GF-D8 (cell line): ENCODE results near the gene THBS3.
"Not testable (repeated sequence)": the region's sequence is repeated elsewhere in the genome, so short reads cannot be mapped to it uniquely, and the experiment has no call there.

ENCODE experiments used
- DNase-seq: peaks from one replicate; lab custom pipeline; 2025; lab: John Stamatoyannopoulos, UW

THBS3 gene

DNA sequence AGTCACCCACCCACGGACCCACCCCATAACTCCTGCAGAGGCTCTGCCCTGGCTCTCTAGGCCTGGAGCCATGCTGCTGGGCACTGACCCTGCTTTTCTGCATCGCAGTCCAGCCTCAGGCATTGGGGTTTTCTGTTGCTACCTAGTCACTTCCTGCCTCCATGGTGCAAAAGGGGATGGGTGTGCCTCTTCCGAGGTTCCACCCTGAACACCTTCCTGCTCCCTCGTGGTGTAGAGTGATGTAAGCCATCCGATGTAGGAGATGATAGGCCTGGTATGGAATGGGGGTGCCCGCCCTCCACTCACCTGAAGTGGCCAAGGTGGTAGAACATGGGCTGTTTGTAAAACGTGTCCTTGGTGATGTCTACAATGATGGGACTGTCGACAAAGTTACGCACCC is 27.7 kb upstream of the THBS3 start:
- DNase-seq = not testable (repeated sequence)

DNA sequence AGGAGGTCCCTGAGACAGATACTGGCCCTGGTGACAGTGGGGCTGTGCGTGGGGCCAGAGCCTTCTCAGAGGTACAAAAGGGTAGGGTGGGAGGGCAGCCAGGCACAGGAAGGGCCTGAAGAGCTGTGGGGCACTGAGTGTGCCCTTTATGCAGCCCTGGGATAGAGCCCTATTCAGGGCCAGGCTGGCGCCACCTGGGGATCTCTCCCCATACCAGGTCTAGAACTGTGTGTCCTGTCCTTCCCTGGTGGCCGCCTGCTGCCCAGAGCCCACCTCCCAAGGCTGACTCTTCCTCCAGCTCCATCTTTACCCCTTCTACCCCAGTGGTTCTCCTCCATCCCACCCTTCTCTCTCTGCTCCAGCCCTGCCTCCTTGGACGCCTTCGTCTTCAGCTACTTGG is 25.8 kb upstream of the THBS3 start:
- DNase-seq = not testable (repeated sequence)

DNA sequence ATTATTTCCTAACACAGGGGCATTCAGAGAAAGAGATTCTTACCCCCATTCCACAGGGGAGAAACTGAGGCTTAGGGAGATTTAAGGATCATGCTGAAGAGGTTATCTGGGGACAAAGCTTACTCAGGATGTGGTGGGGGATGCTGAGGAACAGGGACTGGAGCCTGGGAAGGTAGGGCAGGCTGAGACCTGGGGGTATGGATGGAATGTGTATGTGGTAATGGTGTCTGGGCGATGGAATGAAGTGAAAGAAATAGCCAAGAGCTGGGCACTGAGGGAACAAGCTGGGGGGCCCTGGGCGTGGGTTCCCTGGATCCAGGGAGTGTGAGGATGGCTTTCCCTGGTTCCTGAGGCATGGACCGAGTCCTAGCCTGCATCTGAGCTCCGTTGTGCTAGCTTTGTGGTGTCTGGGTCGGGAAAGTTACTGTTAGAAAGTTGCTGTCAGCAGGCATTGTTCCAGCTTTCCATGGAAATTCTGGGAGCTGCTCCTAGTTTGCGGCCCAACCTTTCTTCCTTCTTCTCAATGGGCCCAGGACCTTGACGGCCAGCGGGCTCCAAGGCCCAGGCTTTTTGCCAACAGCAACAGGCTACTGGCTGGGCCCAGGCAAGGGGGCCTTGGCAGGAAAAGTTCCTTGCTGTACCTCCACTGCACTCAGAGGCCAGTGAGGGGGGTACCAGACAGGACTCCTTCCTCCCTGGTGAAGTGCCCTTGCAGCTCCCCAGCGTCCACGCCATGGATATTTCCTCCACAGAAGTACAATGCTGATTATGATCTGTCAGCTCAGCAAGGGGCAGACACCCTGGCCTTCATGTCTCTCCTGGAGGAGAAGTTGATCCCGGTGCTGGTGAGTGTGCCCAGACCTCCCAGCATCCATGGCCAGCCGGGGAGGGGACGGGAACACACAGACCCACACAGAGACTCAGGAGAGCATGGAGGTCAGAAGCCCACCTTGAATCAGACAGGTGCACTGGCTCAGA is 24.6 kb upstream of the THBS3 start:
- DNase-seq = not testable (repeated sequence)

DNA sequence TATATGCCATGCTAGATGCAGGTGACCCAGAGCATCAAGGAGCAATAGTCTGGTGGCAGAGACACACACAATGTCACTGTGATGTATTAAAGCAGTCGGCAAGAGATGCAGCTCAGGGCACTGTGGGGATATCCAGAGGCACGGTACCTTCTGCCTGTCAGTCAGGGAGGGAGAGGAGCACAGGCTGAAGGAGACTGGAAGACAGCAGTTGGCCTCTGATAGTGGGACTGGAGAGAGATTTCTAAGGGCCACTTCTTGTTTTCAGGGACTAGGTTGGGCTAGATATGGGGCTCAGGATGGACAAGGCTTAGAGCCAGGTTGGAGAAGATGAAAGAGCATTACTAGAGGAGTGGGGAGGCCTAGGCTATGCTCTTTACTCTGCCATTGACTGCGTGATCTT is 23.6 kb upstream of the THBS3 start:
- DNase-seq = not testable (repeated sequence)

DNA sequence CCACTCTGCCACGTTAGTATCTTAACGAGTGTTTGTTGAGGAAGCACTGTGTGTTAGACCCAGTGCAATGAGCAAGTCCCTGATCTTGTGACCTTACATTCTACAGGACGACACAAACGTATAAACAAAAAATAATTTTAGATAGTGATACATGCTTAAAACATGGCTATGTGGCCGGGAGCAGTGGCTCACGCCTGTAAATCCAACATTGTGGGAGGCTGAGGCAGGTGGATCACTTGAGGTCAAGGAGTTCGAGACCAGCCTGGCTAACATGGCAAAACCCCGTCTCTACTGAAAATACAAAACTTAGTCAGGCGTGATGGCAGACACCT is 20.4 kb upstream of the THBS3 start:
- DNase-seq = no peak

DNA sequence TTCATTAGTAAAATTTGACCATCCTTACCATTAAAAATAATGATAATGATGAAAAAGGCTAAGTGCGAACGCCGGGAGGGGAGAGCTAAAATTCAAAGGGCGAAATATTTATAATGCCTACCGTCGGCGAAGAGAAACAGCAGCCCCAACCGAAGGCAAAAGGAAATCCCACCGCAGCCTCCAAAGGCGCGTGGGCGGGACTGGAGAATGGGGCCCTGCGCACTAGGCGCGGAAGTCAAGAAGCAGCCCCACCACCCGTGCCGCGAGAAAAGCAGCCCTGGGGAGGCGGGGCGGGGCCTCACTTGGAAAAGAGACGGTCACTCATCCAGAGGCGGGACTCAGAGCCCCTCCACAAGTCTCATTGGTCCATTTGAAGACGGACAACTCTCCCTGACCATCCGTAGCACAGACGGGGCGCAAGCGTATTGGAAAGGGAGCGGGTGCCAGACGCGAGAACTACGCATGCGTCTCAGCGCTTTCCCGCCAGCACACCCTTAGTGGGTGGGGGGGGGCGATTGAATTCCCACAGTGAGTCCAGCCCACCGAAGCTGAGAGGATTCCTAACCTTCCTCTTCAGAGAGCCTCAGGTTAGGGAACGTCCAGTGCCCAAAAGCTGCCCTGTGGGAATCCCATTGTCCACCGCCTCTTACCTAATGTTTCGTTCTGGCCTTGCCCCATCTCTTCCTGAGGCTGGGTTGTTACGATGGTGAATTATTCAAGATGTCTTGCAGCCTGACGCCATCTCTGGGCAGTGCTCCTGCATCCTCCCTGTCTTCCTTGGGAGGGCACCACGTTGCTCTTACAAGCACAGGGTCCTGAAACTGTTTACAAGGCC is 19.8 kb upstream of the THBS3 start:
- peak; percentile 98 for DNase-seq

DNA sequence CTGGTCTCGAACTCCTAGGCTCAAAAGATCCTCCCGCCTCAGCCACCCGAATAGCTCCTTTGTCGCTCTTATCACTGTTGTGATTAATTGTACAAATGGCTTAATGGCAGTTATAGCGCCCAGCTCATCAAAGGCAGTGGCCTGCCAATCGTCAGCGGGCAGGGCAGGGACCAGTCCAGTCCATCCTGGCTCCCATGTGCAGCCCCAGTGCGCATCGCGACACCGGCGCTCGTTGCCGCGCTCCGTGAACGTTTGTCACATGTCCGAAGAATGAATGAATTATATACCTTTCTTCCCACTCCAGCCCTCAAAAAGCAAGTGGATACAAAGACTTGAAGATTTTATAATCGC is 19.2 kb upstream of the THBS3 start:
- no peak for DNase-seq

DNA sequence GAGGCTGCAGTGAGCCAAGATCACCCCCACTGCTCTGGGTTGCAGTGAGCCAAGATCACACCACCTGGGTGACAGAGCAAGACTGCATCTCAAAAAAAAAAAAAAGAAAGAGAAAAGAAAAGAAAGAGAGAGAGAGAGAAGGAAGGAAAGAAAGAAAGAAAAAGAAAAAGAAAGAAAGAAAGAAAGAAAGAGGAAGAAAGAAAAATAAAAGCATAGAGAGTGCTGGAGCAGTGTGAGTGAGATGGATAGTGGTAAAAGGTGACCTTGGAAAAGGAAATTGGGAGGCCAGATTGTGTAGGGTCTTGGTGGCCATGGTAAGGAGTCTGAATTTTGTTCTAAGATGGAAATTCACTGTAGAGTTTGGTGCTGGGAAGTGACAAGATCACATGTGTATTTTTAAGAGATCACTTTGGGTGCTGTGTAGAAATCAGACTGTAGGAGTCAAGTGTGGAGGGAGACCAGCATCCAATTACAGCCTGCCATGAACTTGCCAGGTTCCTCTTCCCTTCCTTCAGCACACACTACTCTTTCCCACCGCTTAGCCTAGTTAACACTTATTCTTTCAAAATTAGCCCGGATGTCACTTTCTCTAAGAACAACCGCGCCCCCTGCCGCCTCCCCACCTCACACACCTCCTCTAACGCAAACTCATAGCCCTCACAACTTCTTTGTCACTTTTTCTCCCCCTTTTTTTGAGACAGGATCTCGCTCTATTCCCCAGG is 18.7 kb upstream of the THBS3 start:
- peak; percentile 88 for DNase-seq

DNA sequence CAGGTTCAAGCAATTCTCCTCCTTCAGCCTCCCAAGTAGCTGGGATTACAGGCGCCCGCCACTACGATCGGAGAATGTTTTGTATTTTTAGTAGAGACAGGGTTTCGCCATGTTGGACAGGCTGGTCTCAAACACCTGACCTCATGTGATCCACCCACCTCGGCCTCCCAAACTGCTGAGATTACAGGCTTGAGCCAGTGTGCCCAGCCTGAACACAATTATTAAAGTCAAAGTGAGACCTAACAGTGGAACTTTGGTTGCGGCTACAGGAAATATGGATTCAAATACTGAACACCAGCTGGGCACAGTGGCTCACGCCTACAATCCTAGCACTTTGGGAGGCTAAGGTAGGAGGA is 17.7 kb upstream of the THBS3 start:
- not testable (repeated sequence) for DNase-seq

DNA sequence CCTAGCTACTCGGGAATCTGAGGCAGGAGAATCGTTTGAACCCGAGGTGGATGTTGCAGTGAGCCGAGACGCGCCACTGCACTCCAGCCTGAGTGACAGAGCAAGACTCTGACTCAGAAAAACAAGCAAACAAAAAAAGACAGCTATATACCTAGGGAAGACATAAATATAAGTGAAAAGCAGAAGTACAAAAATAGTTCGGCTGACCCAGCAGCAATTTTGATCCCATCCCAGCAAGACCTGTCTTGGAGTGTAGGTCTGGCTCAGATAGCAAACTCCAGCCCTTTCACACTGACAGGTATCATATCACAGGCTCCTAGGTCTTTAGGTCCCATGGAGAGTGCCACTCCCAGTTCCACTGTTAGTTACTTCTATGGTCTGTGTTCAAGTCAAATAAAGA is 15.3 kb upstream of the THBS3 start:
- DNase-seq = no peak

DNA sequence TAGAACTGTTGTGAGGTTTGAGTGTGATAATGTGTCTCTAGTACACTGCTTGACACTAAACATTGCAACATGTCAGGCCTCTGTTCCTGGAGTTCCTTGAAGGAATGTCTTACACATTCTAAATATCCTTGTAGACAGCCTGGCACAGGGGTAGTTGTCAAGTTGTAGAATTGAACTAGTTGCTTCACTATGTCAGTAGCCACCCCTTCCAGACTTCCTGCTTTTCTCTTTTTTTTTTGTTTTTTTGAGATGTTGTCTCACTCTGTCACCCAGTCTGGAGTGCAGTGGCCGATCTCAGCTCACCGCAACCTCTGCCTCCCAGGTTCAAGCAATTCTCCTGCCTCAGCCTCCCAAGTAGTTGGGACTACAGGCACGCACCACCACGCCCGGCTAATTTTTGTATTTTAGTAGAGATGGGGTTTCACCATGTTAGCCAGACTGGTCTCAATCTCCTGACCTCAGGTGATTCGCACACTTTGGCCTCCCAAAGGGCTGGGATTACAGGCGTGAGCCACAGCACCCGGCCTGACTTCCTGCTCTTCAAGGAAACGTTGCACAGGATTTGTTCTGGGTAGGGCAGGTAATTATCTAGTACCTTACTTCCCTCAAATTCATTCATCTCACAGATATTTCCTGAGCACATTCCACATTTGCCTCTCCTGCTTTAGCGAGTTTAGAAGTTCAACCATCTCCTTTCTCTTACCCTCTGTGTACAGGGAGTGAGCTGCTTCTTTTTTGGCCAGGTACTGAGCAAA is 12.7 kb upstream of the THBS3 start:
- DNase-seq = not testable (repeated sequence)

DNA sequence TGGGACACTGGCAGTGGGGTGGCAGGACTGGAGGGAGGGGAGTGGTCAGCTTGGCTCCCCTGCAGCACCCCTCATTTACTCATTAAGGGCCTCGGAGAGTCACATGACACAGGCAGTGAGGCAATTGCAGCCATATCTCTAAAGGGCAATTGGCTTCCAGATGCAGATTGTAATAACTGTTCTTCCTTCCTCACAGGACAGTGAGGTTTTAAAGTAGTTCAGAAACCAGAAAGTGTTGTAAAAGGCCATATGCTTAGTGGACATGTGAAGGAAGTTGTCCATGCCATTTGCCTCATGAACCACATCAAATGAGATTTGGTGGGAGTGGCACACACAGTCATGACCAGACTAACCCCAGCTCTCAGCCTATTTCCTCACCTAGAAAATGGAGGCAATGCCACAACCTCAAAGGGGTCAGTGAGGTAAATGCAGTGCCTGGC is 11.9 kb upstream of the THBS3 start:
- peak; percentile 68 for DNase-seq

DNA sequence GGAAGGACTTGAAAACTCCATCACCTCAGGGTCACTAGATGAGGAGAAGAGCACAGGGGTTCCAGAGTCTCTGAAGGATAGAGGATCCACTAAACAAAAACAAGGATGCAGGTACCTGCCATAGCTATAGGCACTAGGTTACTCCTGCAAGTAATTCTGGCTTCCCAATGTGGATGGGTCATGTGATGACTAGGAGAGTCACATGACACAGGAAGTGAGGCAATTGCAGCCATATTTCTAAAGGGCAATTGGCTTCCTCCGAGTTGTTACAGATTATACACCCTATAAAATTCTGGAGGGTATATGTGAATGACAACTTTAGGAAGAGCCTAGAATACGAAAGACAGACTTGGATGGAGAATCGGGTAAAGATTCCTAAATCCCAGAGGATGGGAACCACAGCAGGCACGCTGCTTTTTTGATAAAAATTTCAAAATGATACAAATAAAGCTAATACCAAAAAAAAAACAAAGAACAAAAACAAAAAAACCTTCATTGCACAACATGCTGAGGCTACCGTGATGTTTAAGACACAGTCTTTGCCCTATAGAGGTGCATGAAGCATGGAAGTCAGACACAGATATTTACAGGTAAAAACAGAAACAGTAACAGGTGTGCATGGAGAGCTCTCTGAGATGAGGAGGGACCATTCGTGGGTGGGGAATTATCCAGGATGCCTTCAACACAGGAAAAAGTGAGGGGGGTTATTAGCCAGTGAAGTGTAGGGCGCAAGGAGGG is 11.3 kb upstream of the THBS3 start:
- DNase-seq = peak; percentile 25

DNA sequence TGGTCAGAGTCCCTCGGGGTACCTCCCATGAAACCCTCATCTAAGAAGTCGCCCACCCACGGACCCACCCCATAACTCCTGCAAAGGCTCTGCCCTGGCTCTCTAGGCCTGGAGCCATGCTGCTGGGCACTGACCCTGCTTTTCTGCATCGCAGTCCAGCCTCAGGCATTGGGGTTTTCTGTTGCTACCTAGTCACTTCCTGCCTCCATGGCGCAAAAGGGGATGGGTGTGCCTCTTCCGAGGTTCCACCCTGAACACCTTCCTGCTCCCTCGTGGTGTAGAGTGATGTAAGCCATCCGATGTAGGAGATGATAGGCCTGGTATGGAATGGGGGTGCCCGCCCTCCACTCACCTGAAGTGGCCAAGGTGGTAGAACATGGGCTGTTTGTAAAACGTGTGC is 7.0 kb upstream of the THBS3 start:
- not testable (repeated sequence) for DNase-seq

DNA sequence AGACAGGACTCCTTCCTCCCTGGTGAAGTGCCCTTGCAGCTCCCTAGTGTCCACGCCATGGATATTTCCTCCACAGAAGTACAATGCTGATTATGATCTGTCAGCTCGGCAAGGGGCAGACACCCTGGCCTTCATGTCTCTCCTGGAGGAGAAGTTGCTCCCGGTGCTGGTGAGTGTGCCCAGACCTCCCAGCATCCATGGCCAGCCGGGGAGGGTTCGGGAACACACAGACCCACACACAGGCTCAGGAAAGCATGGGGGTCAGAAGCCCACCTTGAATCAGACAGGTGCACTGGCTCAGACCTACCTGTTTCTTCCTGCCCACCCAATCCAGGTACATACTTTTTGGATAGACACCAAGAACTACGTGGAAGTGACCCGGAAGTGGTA is 4.3 kb upstream of the THBS3 start:
- not testable (repeated sequence) for DNase-seq

DNA sequence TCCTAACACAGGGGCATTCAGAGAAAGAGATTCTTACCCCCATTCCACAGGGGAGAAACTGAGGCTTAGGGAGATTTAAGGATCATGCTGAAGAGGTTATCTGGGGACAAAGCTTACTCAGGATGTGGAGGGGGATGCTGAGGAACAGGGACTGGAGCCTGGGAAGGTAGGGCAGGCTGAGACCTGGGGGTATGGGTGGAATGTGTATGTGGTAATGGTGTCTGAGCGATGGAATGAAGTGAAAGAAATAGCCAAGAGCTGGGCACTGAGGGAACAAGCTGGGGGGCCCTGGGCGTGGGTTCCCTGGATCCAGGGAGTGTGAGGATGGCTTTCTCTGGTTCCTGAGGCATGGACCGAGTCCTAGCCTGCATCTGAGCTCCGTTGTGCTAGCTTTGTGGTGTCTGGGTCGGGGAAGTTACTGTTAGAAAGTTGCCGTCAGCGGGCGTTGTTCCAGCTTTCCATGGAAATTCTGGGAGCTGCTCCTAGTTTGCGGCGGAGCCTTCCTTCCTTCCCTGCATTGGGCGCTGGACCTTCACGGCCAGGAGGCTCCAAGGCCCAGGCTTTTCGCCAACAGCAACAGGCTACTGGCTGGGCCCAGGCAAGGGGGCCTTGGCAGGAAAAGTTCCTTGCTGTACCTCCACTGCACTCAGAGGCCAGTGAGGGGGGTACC is 3.8 kb upstream of the THBS3 start:
- not testable (repeated sequence) for DNase-seq

DNA sequence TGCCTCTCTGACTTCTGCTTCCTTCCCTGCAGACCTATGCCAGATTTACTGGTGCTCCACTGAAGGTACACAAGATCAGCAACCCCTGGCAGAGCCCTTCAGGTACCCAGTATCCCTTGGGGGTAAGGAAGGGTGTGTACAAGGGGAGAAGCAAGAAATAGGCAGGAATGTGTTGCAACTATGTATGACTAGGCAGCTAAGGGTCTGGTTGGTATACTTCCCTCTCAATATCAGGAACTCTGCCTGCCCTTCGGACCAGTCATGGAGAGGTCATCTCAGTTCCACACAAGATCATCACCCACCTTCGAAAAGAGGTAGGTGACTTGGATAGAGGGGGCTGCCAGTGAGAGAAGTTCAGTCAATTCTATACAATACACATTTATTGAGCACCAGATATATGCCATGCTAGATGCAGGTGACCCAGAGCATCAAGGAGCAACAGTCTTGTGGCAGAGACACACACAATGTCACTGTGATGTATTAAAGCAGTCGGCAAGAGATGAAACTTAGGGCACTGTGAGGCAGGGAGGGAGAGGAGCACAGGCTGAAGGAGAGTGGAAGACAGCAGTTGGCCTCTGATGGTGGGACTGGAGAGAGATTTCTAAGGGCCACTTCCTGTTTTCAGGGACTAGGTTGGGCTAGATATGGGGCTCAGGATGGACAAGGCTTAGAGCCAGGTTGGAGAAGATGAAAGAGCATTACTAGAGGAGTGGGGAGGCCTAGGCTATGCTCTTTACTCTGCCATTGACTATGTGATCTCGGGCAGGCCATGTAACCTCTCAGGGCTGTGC is 2.8 kb upstream of the THBS3 start:
- peak; percentile 32 for DNase-seq

DNA sequence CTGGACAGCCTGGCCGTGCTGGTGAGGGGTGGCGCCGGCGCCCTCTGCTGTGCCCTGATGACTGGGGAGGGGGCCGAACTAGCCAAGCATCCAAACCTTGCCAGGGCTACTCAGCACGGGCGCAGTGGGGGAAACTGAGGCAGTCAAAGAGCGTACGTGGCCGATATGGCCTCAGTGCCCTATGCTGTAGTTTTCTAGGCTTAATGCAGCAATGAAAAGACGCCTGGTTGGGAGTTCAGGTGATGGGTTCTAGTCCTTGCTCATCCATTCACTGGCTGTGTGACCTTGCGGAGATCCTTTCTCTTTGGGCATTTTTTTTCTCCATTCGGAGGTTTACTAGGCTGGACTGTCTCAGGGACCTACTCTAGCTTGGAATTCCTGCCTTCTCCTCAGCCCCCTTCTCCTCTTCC is 1.6 kb upstream of the THBS3 start:
- no peak for DNase-seq

DNA sequence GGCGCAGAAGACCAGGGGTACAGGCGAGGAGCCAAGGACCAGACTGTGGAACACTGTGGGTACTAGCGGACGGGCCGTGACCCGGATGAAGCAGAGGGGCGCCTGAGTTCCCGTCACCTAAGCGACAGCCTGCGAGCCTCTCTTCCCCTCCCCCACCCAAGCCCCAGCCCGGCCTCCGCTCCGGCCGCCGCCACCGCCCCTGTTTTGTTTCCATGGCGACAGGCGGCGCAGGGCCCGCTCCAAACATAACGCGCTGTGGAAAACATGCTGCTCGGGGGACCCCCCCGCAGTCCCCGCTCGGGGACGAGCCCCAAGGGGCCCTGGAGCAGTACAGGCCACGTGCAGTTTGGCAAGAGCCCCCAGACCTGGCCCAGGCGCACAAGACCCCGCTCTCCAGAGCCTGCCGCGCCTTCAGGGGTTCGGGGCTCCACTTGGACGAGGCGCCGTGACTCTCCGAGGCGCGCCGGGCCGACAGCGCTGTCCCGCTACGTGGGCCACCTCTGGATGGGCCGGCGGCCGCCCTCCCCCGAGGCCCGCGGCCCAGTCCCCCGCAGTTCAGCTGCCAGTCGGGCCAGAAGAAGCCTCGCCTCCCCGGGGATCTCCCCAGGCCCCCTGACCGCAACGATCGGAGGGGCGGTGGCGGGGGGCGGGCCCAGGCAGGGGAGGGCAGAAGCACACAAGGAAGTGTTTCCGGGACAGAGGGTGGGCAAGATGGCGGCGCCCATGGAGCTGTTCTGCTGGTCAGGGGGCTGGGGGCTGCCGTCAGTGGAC is 1.0 kb upstream of the THBS3 start, which contains the start of gene MTX1:
MTX1 (plus strand) TSS at position 155 of the 771 bp plus-strand sequence; CDS start at position 265, 110 bp downstream.
- peak; percentile 58 for DNase-seq
